HL-60/S4 treated with phorbol 12-myristate 13-acetate at 8.2 ng/mL for 4 days and 3 days (cell line): ENCODE measurements around the gene ESD.
"Not testable (repeated sequence)": the region's sequence is repeated elsewhere in the genome, so short reads cannot be mapped to it uniquely, and the experiment has no call there.

Source experiments
- in situ Hi-C: fragments of 300-500 bp; cut with MboI; formaldehyde crosslinking; loops from 2 replicates; pipeline ENCODE4 v1.15.0; 2022; ENCODE audit warnings: low sequenced_read_pairs

The ESD gene

GRCh38 chr13:46796129-46796514, 839 bp downstream of the ESD start:
- in situ Hi-C loops: no loop called here

- in situ Hi-C loops: no loop called here
Measured at GRCh38 chr13:46795321-46795720, 1.6 kb downstream of the ESD start.

- in situ Hi-C loops: no loop called here
Measured at GRCh38 chr13:46783504-46783903, 13.5 kb downstream of the ESD start.

- in situ Hi-C loops: no loop called here
Measured at GRCh38 chr13:46782691-46783090, 14.3 kb downstream of the ESD start.

GRCh38 chr13:46782066-46782465, 14.9 kb downstream of the ESD start:
- in situ Hi-C loops: no loop called here

GRCh38 chr13:46778890-46779289, 18.1 kb downstream of the ESD start:
- in situ Hi-C loops: no loop called here

- in situ Hi-C loops: no loop called here
Measured at GRCh38 chr13:46778095-46778494, 18.9 kb downstream of the ESD start.

- in situ Hi-C loops: no loop called here
Measured at GRCh38 chr13:46775385-46776107, 21.4 kb downstream of the ESD start.

- in situ Hi-C loops: no loop called here
Measured at GRCh38 chr13:46773541-46773940, 23.4 kb downstream of the ESD start.

- in situ Hi-C loops: no loop called here
Measured at GRCh38 chr13:46771693-46772092, 25.3 kb downstream of the ESD start.

- in situ Hi-C loops: not testable (repeated sequence)
Measured at GRCh38 chr13:46769925-46770324, 27.0 kb downstream of the ESD start.

- in situ Hi-C loops: no loop called here
Measured at GRCh38 chr13:46761866-46762265, 35.1 kb downstream of the ESD start.

- in situ Hi-C loops: no loop called here
Measured at GRCh38 chr13:46761174-46761573, 35.8 kb downstream of the ESD start.

- in situ Hi-C loops: no loop called here
Measured at GRCh38 chr13:46759846-46760245, 37.1 kb downstream of the ESD start.

- in situ Hi-C loops: no loop called here
Measured at GRCh38 chr13:46757640-46758039, 39.3 kb downstream of the ESD start.

- in situ Hi-C loops: no loop called here
Measured at GRCh38 chr13:46756977-46757376, 40.0 kb downstream of the ESD start.

GRCh38 chr13:46755508-46755907, 41.5 kb downstream of the ESD start:
- in situ Hi-C loops: not testable (repeated sequence)

- in situ Hi-C loops: no loop called here
Measured at GRCh38 chr13:46754812-46755211, 42.1 kb downstream of the ESD start.

- in situ Hi-C loops: no loop called here
Measured at GRCh38 chr13:46753917-46754316, 43.0 kb downstream of the ESD start.

GRCh38 chr13:46753137-46753536, 43.8 kb downstream of the ESD start:
- in situ Hi-C loops: no loop called here

- in situ Hi-C loops: no loop called here
Measured at GRCh38 chr13:46751811-46752635, 44.9 kb downstream of the ESD start.

GRCh38 chr13:46749951-46750350, 47.0 kb downstream of the ESD start:
- in situ Hi-C loops: no loop called here
